IPS-18c (cell line): ENCODE data around the gene TSGA10IP.
A peak's percentile ranks its signal among the peaks of the same experiment; 100 is the strongest.

Source experiments
- H3K4me3 ChIP-seq: 2 replicates; pipeline ENCODE4 v1.7.0; 2013; ENCODE audit warnings: low read depth, mild to moderate bottlenecking, low read length, moderate library complexity; ENCODE audit not compliant: insufficient read depth
- H3K9me3 ChIP-seq: one replicate; pipeline ENCODE4 v1.6.1; 2013; ENCODE audit warnings: mild to moderate bottlenecking, low read length, moderate library complexity; ENCODE audit not compliant: control insufficient read depth, insufficient read depth

TSGA10IP gene

DNA sequence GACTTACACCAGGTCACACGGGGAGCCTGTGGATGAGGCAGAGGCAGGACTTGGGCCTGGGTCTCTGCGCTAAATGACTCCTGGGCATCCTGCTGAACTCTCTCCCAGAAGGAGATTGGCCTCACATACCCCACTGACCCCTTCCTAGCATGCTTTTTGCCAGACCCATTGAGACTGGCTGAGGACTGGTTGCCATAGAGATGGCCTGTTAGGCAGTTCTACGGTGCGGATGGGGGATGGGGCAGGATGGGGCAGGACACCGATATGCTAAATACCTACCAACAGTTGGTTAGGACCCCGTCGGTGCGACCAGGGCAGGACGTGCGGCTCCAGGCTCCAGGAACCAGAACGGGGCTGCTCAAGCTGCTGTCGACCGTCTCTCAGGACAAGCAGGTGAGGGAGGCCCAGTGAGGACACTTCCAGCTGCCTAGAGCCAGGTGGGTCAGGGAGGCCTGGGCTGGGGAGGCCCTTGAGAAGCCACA, at the start of gene TSGA10IP:
TSS of gene TSGA10IP (plus strand) at position 51 of the 482 bp plus-strand sequence. CDS start at position 247, 196 bp downstream.
- Histone ChIP-seq H3K9me3 (no peaks in the 10 kb centered on the region), H3K4me3 (peak within 1 kb of the TSS; percentile 44)

DNA sequence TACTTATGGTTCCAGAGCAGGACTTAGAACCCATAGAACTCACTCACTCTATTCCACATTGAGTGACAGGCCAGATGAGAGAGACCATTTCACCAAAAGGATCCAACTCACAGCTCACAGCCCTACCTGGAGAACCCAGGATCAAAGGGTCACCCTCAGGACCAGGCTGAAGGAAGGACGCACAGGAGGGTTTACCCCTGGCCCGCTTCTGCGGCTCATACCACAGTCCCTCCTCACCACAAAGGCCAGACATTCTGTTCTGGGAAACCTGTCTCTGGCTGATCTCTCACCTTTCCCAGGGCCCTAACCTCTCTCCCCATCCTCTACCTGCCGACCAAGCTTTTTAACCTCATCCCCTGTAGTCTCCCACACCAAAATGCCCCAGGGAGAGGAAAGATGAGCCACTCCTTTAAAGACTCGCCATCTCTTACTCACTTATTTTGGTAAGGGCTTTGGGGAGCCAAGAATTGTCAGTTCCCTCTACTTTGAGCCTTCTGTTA, 49.7 kb upstream of the TSGA10IP start:
- Histone ChIP-seq H3K4me3 (no peak overlapping the region), H3K9me3 (no peaks in the 10 kb centered on the region)

DNA sequence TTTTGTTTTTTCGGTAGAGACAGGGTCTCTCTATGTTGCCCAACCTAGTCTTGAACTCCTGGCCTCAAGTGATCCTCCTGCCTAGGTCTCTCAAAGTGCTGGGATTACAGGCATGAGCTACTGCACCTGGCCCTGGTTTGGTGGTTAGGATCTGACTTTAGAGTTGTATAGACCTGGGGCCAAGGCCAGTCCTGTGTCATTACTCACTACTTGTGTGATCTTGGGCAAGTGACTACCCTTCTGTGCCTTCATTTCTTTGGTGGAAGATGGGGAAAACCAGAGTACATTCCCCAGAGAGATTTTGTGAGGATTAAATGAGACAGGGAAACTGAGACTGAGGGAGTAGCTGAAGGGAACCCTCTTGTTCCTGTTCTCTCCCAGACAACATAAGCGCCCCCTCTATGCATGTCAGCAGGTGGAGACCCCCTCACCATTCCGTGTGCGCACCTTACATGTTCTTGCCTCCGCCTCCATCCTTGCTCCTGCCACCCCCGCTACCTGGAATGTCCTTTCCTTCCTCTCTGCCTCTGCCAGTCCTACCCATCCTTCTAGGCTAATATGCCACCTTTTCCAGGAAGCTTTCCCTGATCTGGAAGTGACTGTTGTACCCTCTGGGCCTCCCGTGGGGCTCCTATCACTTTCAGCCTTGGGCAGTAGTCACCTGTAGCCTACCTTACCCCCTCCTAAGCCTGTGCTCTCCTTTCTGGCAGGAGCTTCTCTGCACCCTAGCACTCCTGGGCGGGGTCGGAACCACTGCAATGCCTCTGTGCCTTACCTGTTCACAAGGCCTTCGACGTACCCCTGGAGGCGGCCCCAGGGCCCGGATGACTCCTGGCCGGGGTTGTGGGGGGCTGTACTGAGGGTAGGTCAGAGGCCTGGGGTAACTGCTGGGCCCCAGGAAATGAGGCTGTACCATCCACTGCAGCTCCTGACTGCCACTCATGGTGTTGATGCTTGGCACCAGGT, 49.0 kb upstream of the TSGA10IP start:
- no peaks in the 10 kb centered on the region for H3K9me3 ChIP-seq
- H3K4me3 ChIP-seq: no peak overlapping the region

DNA sequence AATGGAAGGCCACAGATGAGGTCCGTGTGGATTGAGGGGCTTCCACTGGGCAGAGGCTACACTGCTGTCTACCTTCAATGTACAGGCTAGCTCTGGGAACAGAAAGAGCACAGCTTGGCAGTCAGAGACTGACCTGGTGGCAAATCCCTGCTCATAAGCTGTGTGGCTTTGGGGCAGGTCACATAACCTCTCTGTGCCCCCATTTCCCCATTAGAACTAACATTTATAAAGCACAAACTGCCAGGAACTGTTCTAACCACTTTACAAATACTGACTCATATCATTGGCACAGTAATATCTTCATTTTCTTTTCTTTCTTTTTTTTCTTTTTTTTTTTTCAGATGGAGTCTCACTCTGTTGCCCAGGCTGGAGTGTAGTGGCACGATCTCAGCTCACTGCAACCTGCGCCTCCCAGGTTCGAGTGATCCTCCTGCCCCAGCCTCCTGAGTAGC, 48.2 kb upstream of the TSGA10IP start:
- no peak overlapping the region for H3K4me3 ChIP-seq
- H3K9me3 ChIP-seq: no peaks in the 10 kb centered on the region

DNA sequence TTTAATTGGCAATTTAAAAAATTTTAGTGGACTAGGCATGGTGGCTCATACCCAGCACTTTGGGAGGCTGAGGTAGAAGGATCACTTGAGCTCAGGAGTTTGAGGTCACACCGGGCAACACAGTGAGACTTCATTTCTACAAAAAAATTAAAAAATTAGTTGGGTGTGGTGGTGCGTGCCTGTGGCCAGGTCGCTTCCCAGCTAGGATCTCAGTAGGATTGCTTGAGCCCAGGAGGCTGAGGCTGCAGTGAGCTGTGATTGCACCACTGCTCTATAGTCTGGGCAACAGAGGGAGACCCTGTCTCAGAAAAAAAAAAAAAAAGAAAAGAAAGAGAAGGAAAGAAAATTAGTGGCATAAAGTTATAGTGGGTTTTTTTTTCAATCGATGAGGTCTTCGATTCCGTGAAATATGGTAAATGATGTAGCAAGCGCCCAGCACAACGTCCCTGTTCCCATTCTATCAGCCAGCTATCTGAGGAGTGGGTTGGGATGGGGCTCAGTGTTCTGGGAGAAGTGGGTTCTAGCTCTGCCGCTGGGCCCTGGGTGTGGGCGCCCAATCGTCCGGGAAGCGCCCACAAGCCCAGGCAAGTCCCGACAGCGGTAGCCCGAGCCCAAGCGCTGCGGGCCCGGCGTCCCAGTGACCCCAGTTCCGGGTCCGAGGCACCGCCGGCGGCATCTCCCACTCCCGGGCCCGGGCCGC, 46.5 kb upstream of the TSGA10IP start:
- Histone ChIP-seq H3K4me3 (peak overlapping the region; percentile 61), H3K9me3 (no peaks in the 10 kb centered on the region)

DNA sequence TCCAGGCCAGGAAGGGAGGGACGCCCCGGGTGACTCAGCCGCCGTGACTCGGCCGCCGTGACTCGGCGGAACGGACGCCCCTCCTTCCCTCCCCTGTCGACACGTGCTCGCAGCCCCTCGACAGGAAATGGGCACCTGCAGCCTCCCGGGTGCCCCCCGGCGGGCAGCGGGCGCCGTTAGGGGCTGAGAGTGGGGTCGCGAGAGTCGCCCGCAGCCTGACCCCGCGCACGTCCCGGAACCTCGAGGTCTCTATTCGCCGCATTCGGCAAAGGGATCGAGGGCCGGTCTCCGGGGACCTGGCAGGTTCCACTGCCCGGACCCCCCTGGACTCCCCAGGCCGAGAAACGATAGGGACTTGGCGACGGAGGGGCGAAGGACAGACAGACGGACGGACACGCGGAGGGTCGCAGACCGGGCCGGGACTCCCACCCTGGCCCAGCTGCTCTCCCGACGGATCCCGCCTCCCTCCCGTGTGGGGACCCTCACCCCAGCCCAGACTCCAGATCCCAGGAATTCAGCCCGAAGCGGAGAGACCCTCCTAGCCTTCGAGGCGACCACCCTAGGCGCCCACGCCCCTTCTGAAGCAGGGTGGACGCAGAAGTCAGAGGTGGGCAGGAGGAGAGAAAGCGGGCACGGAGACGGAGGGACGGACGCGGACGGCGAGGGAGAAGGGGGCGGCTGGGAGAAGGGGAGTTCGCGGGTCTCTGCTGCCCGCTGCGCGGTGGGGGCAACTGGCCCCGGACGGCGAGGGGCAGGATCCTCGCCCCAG, 45.7 kb upstream of the TSGA10IP start:
- H3K4me3 ChIP-seq: peak overlapping the region; percentile 61
- no peaks in the 10 kb centered on the region for H3K9me3 ChIP-seq

DNA sequence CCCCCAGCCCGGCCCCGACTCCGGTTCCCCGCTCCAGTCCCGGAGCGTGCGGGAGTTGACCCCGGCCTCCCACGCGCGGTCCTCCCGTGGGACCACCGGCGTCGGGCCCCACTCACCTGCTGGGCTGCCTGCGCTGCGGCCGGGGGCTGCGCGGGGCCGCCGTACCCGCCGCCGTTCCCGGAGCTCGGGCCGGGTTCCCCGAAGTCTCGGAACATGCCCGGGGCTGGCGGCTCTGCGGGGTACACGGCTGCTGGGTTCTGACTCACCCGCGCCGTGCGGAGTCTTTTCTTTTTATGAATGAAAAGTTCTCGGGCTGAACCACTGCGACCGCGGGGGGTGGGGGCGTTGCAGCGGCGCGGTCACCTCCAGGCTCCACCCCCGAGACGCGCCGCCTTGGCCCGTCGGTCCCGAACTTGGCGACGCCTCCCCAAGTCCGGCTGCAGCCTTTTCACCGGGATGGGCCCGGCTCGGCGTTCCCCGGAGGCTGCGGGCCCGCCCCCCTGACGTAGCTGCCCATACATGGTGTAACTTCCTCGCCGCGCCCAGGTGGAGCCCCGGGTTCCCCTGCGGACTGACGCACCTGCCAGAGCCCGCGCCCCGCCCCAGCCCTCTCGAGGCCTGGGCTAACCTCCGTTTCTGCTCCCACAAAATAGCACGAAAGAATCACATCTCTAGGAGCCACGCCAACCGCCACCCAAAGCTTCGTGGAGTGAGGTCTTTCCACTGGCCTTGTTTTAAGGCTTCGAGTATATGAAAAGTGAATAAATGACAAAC, 45.0 kb upstream of the TSGA10IP start, which contains the start of gene FOSL1:
TSS of gene FOSL1 (minus strand) at position 264 of the 774 bp plus-strand sequence. CDS start at position 215, 49 bp downstream.
- H3K4me3 ChIP-seq: peak within 1 kb of the TSS; percentile 61
- H3K9me3 ChIP-seq: no peaks in the 10 kb centered on the region

DNA sequence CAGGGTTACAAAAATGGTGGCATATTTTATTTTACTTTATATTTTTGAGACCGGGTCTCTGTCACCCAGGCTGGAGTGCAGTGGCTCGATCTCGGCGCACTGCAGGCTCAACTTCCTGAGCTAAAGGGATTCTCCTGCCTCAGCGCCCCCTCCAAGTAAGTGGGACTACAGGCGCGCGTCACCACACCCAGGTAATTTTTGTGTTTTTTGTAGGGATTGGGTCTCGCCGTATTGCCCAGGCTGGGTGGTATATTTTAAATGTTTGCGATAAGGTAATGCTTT, 44.4 kb upstream of the TSGA10IP start:
- H3K4me3 ChIP-seq: no peak overlapping the region
- no peaks in the 10 kb centered on the region for H3K9me3 ChIP-seq

DNA sequence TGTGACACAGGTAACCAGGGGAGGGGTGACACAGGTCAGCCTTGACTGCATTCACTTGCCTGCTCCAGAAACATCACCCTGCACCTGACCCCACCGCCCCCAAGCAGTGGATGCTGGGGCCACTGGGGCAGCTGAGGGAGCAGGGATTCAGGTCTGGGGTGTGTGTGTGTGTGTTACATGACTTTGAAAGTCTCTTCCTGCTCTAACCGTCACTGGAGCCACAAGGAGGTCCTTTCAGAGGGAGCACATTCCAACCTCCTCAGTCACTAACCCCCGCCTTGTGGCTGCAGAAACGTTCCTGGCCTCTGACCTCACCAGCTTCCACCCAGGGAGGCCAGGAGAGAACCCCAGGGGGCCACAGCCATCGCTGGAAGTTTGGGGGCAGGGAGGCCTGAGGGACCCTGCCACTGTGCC, 42.2 kb upstream of the TSGA10IP start:
- Histone ChIP-seq H3K9me3 (no peaks in the 10 kb centered on the region), H3K4me3 (no peak overlapping the region)

DNA sequence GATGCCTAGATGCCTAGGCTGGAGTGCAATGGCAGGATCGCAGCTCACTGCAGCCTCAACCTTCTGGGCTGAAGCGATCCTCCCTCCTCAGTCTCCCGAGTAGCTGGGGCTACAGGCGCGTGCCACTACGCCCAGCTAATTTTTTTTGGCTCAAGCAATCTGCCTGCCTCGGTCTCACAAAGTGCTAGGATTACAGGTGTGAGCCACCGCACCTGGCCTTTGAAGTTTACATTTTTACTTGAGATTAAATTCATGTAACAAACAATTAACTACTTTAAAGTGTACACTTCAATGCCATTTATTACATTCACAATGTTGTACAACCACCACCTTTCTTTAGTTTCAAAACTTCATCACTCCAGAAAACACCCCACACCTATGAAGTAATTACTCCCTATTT, 41.6 kb upstream of the TSGA10IP start:
- no peak overlapping the region for H3K4me3 ChIP-seq
- H3K9me3 ChIP-seq: no peaks in the 10 kb centered on the region

DNA sequence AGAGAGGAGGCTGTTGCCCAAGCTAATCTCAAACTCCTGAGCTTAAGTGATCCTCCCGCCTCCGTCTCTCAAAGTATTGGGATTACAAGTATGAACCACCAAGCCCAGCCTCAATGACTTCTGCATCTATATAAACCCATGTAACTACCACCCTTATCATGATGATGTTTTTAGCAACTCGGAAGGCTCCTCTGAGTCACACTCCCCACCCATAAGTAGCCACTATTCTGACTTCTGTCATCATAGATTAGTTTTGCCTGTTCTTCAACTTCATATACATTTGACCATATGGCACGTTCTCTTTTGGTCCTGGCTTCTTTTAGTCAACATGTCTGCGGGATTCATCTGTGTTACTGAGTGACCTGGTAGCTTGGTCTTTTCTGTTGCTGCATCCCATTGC, 38.7 kb upstream of the TSGA10IP start:
- no peaks in the 10 kb centered on the region for H3K9me3 ChIP-seq
- no peak overlapping the region for H3K4me3 ChIP-seq

DNA sequence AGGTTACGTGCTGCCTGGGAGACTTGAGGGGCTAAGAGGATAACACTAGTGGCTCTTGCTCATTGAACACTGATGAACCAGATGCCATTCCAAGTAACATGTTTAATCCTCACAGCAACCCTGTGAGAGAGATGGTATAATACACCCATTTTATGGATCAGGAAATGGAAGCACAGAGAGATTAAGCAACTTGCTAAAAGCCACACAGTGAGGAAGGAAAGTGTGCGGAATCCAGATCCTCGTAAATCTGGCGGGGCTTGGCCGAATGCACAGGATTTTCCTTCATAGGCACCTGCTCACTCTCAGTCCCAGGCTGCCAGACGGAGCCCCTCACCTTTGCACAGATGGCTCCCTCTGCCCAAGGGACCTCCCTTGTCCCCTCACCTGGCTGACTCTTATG, 37.4 kb upstream of the TSGA10IP start:
- no peak overlapping the region for H3K4me3 ChIP-seq
- peaks cover 2% of the 10 kb centered on the region for H3K9me3 ChIP-seq

DNA sequence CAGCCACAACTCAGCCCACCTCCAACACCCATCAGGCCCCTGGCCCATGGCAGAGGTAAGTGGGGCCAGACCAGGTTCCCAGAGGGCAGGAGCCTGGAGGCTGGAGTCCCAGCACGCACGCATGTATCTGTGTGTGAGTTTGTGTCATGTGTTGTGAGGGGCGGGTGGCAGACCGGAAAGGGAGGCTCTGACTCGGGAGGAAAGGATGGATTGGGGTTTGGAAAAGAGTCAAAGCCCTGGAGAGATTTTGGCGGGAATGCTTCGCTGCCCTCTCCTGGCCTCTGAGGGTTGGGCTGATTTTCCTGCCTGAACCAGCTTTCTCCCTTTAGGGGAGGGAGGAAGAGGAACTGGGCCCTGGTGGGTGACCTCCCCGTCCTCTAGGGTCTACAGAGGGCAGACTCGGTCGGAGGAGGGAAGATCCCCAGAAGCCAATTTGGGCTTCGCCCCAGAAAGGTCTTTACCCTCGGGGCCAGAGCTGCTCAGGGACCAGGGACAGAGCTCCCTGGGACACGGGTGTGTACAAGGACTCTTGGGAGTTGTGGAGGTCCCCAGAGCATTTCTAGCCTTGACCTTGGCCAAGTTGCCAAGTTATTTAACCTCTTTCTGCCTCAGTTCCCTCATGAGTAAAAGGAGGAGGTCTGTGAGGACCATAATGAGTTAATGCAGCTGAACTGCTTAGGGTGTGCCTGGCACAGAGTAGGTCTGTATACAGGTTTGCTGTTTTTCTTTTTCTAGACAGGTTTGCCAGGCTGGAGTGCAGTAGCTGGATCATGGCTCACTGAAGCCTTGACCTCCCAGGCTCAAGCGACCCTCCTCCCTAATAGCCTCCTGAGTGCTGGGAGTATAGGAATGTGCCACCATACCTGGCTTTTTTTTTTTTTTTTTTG, 33.4 kb upstream of the TSGA10IP start:
- no peak overlapping the region for H3K4me3 ChIP-seq

DNA sequence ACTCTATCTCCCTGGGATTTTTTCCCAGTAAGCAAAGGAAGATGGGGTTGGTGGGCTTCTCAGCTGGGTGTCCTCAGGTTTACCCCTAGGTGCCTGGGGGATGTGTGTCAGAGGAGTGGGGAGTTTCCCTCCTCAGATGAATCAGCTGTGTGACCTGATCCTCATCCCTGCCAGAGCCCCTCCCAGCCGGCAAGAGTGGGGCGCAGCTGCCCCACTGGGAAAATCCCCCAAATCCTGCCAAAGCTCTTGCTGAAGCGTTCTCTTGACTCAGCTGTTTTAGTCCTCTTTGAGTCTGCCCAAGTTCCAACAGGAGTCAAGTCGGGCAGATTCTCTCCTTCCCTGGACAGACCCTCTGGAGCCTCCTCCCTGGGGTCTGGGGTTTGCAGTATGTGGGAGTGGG, 32.4 kb upstream of the TSGA10IP start:
- H3K9me3 ChIP-seq: peaks cover 2% of the 10 kb centered on the region

More for the DNA sequence above, 33.4 kb upstream of the TSGA10IP start:
- H3K9me3 ChIP-seq: peaks cover 2% of the 10 kb centered on the region

DNA sequence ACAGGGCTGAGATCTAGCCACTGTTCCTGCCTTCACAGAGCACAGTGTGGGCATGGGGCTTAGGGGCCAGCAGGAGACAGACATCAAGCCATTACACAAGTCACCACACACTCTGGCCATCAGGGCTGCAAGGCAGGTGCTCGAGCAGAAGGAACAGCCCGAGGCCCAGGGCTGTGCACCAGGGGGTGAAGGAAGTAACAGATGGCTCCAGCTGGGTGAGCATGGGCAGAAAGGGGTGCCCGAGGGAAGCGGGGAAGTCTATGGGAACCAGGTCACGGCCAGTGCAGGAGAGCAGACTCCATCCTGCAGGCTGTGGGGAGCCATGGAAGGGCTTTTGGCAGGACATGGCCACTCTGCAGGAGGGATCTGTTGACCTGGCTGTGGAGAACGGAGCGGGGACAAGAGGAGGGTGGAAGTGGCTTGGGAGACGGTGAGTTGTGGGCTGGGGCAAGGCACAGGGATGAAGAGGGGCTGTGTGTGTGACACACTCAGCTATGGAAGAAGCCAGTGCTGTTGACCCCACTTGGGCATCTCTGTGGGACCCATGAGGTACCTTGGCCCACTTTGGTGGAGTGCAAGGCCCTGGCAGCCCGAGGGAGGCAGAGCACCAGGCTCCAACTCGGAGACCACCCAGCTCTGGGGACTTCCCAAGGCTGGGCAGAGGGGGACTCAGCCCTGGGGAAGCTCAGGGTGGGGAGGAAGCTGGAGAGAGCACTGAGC, 30.0 kb upstream of the TSGA10IP start:
- Histone ChIP-seq H3K9me3 (peaks cover 2% of the 10 kb centered on the region), H3K4me3 (no peak overlapping the region)

More for the DNA sequence above, 32.4 kb upstream of the TSGA10IP start:
- no peak overlapping the region for H3K4me3 ChIP-seq
